Activated T-cell treated with anti-CD3 and anti-CD28 coated beads, Interleukin-2, amount 50 U/mL, for 24 hours (primary cell): ENCODE data around the gene ERBIN.
"Not testable (repeated sequence)": the region's sequence is repeated elsewhere in the genome, so short reads cannot be mapped to it uniquely, and the experiment has no call there.

Source experiments
- DNase-seq: peaks from one replicate; pipeline ENCODE4 v3.0.0-alpha.2; 2020
- H3K27ac Mint-ChIP-seq: 2 replicates; pipeline ENCODE4 v1.8.0; 2020; ENCODE audit warnings: mild to moderate bottlenecking, mixed read lengths
- H3K27me3 Mint-ChIP-seq: 2 replicates; pipeline ENCODE4 v1.8.0; 2020; ENCODE audit warnings: mixed read lengths
- H3K36me3 Mint-ChIP-seq: 2 replicates; pipeline ENCODE4 v1.8.0; 2020; ENCODE audit warnings: low read depth, mixed read lengths
- H3K4me1 Mint-ChIP-seq: 2 replicates; pipeline ENCODE4 v1.8.0; 2020; ENCODE audit warnings: low read depth, mixed read lengths
- H3K4me3 Mint-ChIP-seq: 2 replicates; pipeline ENCODE4 v1.8.0; 2020; ENCODE audit warnings: mild to moderate bottlenecking, moderate library complexity, mixed read lengths
- H3K9me3 Mint-ChIP-seq: 2 replicates; pipeline ENCODE4 v1.8.0; 2020; ENCODE audit warnings: mixed read lengths

The ERBIN gene

DNA sequence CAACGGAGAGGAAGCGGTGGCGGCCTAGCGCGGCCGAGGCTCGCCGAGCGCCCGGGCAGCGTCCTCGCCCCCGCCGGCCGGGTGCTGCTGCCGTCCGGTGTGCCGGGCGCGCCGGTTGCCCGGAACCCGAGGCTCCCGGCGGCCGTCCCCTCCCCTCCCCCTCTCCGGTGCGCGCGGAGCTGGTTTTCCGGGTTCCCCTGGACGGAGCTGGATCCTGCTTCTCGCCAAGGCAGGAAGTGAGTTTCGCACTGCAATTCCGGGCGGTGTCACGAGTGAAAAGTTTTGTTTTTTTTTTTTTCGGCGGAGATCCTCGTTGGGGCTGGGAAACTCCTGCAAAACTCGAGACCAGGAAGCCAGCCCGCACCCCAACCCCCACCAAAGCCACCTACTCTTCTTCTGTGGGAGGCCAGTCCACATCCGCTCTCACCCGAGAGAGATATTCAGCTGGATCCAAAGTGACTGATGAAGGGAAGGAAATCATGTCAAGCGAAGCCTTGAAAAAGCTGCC is at the start of gene ERBIN:
Gene ERBIN (plus strand): TSS at position 300 of the 508 bp plus-strand sequence. CDS start 66,144 bp downstream, outside the sequence.
- Mint-ChIP-seq H3K9me3 (no peaks in the 10 kb centered on the region), H3K4me1 (peaks cover 38% of the 10 kb centered on the region), H3K36me3 (peaks cover 33% of the 10 kb centered on the region), H3K27ac (peak within 1 kb of the TSS; percentile 97), H3K27me3 (no peaks in the 10 kb centered on the region), H3K4me3 (peak within 1 kb of the TSS; percentile 92)
- peak; percentile 81 for DNase-seq

- Mint-ChIP-seq H3K4me1 (peaks cover 5% of the 10 kb centered on the region), H3K27ac (no peak overlapping the region), H3K4me3 (no peak overlapping the region), H3K9me3 (peaks cover 5% of the 10 kb centered on the region), H3K27me3 (no peaks in the 10 kb centered on the region), H3K36me3 (no peaks in the 10 kb centered on the region)
- DNase-seq = no peak
These were observed 49.4 kb upstream of the ERBIN start for GRCh38 chr5:65876970-65877369.

- not testable (repeated sequence) for H3K27ac Mint-ChIP-seq, H3K36me3 Mint-ChIP-seq, H3K9me3 Mint-ChIP-seq, H3K27me3 Mint-ChIP-seq, H3K4me1 Mint-ChIP-seq, DNase-seq, H3K4me3 Mint-ChIP-seq
These were observed 46.6 kb upstream of the ERBIN start for GRCh38 chr5:65879668-65880256.

DNA sequence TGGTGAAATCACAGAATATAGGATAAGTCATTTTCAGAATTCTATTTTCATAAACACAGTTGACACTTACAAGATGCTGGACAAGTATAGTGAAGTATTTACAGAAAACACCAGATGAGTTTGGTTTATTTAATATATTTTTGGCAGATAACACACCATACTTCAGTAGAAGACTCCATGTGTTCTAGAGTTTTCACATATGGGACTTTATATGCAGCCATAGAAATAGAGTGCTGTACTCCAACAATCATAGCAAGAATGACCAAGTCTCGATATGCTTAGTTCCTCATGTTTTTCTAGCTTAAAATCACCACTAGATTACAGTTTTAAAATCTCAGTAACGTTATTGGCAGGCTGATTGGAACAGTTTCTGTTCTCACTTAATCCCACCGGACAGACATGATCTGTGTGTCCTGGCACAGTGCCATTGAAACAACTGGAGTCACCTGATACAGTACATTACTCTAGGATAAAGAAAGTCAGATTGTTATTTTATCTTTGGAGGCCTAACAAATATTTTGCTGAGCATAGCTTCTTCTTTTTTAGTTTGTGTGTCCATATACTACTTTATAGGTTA is 45.8 kb upstream of the ERBIN start:
- H3K36me3 Mint-ChIP-seq = no peaks in the 10 kb centered on the region
- DNase-seq = no peak
- peaks cover 5% of the 10 kb centered on the region for H3K4me1 Mint-ChIP-seq

DNA sequence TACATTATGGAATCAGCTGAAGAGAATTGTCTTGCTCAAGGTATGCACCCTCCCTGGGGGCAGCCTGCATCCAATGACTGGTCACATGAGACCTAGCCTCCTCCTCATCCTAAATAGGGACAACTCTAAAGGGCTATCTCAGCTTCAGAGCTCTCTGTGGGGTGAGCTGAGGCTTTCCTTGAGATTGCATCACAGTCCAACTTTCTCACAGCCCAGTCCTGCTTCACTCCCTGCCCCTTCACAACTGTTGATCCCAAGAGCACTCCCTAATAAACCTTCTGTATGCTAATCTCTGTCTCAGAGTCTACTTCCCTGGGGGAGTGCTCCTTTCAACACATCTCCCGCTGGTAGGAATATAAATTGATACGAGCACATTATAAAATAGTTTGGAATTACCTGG is 44.1 kb upstream of the ERBIN start:
- no peaks in the 10 kb centered on the region for H3K27me3 Mint-ChIP-seq
- peaks cover 5% of the 10 kb centered on the region for H3K4me1 Mint-ChIP-seq
- no peaks in the 10 kb centered on the region for H3K36me3 Mint-ChIP-seq
- H3K27ac Mint-ChIP-seq = no peak overlapping the region
- H3K4me3 Mint-ChIP-seq = no peak overlapping the region
- H3K9me3 Mint-ChIP-seq = peaks cover 4% of the 10 kb centered on the region
- DNase-seq = no peak

More for the DNA sequence above, 45.8 kb upstream of the ERBIN start:
- Mint-ChIP-seq H3K4me3 (no peak overlapping the region), H3K9me3 (peaks cover 5% of the 10 kb centered on the region), H3K27me3 (no peaks in the 10 kb centered on the region), H3K27ac (no peak overlapping the region)

DNA sequence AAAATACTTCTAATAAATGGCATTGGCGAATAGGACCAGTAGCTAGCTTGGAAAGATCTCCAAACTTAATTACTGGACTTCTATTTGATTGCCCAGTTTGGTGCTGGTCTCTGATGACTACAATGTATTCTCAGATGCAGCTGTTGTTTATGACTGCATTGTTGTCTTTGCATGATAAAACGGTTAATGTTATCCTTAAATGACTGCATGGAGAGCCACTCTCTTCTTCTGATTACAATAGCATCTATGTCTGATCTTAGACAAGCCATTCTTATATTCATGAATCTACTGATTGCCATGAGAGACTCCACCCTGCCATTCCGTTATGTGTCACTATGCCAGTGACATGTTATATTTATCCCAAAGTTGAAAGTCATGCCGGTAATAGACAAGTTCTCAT is 42.9 kb upstream of the ERBIN start:
- no peak overlapping the region for H3K27ac Mint-ChIP-seq
- H3K4me1 Mint-ChIP-seq = peaks cover 5% of the 10 kb centered on the region
- no peak overlapping the region for H3K4me3 Mint-ChIP-seq
- peaks cover 1% of the 10 kb centered on the region for H3K9me3 Mint-ChIP-seq
- H3K27me3 Mint-ChIP-seq = peaks cover 1% of the 10 kb centered on the region
- no peak for DNase-seq
- no peaks in the 10 kb centered on the region for H3K36me3 Mint-ChIP-seq

DNA sequence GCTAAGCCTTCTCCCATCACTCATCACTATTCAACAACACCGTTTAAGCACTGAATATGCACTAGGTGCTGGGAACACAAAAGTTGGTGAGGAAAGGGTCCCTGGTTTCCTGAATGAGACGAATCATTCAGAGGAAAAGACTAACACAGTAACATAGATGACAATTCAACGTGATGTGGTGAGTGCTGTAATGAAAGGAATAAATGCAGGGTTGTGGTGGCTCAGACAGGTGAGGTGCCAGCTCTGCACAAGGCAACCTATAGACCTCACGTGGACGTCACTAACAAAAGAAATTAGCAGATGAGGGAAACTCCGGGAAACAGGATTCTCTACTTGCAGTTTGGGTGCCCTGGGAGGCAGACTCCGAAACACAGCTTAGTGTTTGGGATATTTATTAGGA is 40.0 kb upstream of the ERBIN start:
- DNase-seq = no peak
- H3K27me3 Mint-ChIP-seq = peaks cover 3% of the 10 kb centered on the region
- no peaks in the 10 kb centered on the region for H3K4me1 Mint-ChIP-seq
- no peak overlapping the region for H3K4me3 Mint-ChIP-seq
- no peaks in the 10 kb centered on the region for H3K36me3 Mint-ChIP-seq
- no peaks in the 10 kb centered on the region for H3K9me3 Mint-ChIP-seq
- no peak overlapping the region for H3K27ac Mint-ChIP-seq

- H3K27me3 Mint-ChIP-seq, H3K4me3 Mint-ChIP-seq, H3K36me3 Mint-ChIP-seq, DNase-seq, H3K27ac Mint-ChIP-seq, H3K9me3 Mint-ChIP-seq, H3K4me1 Mint-ChIP-seq: not testable (repeated sequence)
These were observed 34.4 kb upstream of the ERBIN start for GRCh38 chr5:65892024-65892423.

DNA sequence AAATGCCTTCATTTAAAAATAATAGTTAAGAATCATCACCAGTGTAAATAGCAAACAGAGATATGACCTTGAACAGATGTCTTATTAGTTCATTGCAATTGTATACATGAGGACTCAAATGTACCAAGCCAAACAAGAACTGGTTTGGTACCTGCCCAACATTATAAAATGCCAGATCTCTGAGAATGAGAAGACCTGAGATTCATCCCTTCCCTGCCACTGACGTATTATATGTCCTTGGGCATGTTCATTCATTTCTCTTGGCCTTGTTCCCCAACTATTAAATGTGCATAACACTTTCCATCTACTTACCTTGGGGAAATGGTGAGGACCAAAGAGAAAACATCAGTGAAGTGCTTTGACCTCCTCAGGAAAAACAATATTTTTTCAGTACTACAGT is 33.6 kb upstream of the ERBIN start:
- H3K27ac Mint-ChIP-seq = no peak overlapping the region
- no peaks in the 10 kb centered on the region for H3K9me3 Mint-ChIP-seq
- no peaks in the 10 kb centered on the region for H3K36me3 Mint-ChIP-seq
- H3K4me1 Mint-ChIP-seq = no peaks in the 10 kb centered on the region
- H3K27me3 Mint-ChIP-seq = peaks cover 3% of the 10 kb centered on the region
- H3K4me3 Mint-ChIP-seq = no peak overlapping the region
- no peak for DNase-seq

DNA sequence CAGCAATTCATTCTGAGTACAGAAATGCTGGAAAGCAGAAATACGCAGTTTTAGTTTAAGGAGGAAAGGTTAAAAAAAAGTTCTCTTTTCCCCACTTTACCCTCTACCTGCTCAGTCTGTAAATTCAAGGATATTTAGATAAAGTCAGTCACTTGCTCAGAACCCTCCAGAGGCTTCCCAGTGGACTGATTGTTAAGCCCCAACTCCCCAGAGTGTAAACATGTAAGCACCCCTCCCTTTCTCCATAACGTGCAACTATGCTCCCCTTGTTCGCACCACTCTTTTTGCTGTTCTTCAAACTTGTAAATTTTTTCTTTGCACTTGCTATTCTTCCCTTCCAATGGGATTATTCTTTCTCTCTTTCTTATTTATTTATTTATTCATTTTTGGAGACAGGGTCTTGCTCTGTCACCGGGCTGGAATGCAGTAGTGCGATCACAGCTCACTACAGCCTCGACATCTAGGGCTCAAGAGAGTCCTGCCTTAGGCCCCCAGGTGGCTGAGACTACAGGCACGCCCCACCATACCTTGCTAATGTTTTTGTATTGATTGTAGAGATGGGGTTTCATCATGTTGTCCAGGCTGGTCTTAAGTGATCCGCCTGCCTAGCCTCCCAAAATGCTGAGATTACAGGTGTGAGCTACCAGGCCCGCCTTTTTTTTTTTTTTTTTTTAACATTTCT is 32.5 kb upstream of the ERBIN start:
- Mint-ChIP-seq H3K9me3 (no peaks in the 10 kb centered on the region), H3K27ac (no peak overlapping the region), H3K36me3 (no peaks in the 10 kb centered on the region), H3K4me1 (no peaks in the 10 kb centered on the region), H3K4me3 (no peak overlapping the region), H3K27me3 (no peaks in the 10 kb centered on the region)
- no peak for DNase-seq

- no peak for DNase-seq
- Mint-ChIP-seq H3K27ac (no peak overlapping the region), H3K27me3 (no peaks in the 10 kb centered on the region), H3K9me3 (no peaks in the 10 kb centered on the region), H3K4me3 (no peak overlapping the region), H3K4me1 (no peaks in the 10 kb centered on the region), H3K36me3 (no peaks in the 10 kb centered on the region)
These were observed 30.5 kb upstream of the ERBIN start for GRCh38 chr5:65895891-65896290.

DNA sequence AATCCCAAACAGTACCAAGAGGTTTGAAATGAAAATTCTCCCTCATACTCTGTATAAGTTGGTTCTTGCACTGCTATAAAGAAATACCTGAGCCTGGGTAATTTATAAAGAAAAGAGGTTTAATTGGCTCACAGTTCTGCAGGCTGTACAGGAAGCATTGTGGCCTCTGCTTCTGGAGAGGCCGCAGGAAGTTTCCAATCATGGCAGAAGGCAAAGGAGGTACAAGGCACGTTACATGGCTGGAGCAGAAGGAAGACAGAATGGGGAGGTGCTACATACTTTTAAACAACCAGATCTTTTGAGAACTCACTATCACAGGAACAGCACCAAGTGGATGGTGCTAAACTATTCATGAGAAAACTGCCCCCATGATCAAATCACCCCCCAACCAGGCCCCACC is 25.6 kb upstream of the ERBIN start:
- Mint-ChIP-seq H3K9me3 (no peaks in the 10 kb centered on the region), H3K36me3 (no peaks in the 10 kb centered on the region), H3K4me3 (no peak overlapping the region), H3K27ac (no peak overlapping the region), H3K27me3 (no peaks in the 10 kb centered on the region), H3K4me1 (no peaks in the 10 kb centered on the region)
- DNase-seq = no peak

GRCh38 chr5:65902104-65902503 is 24.3 kb upstream of the ERBIN start:
- H3K27ac Mint-ChIP-seq = no peak overlapping the region
- no peaks in the 10 kb centered on the region for H3K27me3 Mint-ChIP-seq
- no peaks in the 10 kb centered on the region for H3K9me3 Mint-ChIP-seq

GRCh38 chr5:65903581-65903980 is 22.8 kb upstream of the ERBIN start:
- DNase-seq = no peak
- no peaks in the 10 kb centered on the region for H3K9me3 Mint-ChIP-seq
- no peak overlapping the region for H3K4me3 Mint-ChIP-seq
- no peak overlapping the region for H3K27ac Mint-ChIP-seq
- H3K4me1 Mint-ChIP-seq = no peaks in the 10 kb centered on the region
- H3K36me3 Mint-ChIP-seq = no peaks in the 10 kb centered on the region
- H3K27me3 Mint-ChIP-seq = no peaks in the 10 kb centered on the region

More at GRCh38 chr5:65902104-65902503, 24.3 kb upstream of the ERBIN start:
- Mint-ChIP-seq H3K4me3 (no peak overlapping the region), H3K4me1 (no peaks in the 10 kb centered on the region), H3K36me3 (no peaks in the 10 kb centered on the region)
- no peak for DNase-seq

DNA sequence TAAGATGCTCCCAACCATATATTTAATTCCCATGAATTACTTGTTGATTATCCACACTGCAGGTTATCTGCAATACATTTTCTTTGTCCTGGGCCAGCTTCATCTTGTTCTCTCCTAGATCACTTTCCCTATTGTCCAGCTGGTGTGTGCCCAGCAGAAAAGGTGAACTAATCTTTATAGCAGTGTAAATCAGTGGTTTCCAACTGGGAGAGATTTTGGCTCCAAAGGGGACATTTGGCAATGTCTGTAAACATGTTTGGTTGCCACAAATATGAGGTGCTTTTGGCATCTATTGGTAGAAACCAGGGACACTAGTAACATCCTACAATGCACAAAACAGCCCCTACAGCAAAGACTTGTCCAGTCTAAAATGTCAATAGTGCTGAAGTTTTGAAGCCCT is 20.1 kb upstream of the ERBIN start:
- no peak overlapping the region for H3K4me3 Mint-ChIP-seq
- H3K9me3 Mint-ChIP-seq = no peaks in the 10 kb centered on the region

More for the DNA sequence above, 20.1 kb upstream of the ERBIN start:
- DNase-seq = no peak
- no peaks in the 10 kb centered on the region for H3K36me3 Mint-ChIP-seq
- no peaks in the 10 kb centered on the region for H3K27me3 Mint-ChIP-seq
- no peak overlapping the region for H3K27ac Mint-ChIP-seq
- peaks cover 2% of the 10 kb centered on the region for H3K4me1 Mint-ChIP-seq
